ENCODE data around the gene AGAP1. TPM values are rescaled to one million over a fixed set of nuclear protein-coding genes. Genes with fewer than 3 reads are reported as not detected.

AGAP1 gene
- total RNA-seq, 1 donor = 18.5 TPM

DNA sequence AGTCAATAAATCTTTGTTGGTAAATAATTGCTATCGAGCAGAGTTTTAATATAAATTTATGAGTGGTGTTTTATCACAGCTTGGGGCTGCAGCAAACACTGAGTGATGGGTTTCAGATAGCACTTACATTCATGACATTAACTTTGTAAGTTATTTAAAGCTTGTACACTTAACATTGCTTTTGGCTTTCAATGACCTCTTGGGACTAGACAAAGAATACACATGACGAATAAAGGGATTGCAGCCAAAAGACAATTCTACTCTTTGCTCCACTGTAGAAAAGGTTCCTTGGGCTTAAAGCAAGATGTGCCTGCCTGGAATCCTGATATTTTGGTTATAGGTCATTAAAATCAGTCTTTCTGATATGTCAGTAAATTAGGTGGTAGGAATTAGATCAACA, 374.8 kb downstream of the AGAP1 start:
- no peak overlapping the region for H3K27ac ChIP-seq (ENCODE audit: low read depth, low read length)
- H3K4me3 ChIP-seq (ENCODE audit: insufficient read depth, low read length) = no peak overlapping the region
- peaks cover 11% of the 10 kb centered on the region for H4K20me1 ChIP-seq (ENCODE audit: insufficient read depth, low read length)
- peaks cover 9% of the 10 kb centered on the region for H3K9me3 ChIP-seq (ENCODE audit: low read depth, low read length)
- TF ChIP-seq, protein P1, sequence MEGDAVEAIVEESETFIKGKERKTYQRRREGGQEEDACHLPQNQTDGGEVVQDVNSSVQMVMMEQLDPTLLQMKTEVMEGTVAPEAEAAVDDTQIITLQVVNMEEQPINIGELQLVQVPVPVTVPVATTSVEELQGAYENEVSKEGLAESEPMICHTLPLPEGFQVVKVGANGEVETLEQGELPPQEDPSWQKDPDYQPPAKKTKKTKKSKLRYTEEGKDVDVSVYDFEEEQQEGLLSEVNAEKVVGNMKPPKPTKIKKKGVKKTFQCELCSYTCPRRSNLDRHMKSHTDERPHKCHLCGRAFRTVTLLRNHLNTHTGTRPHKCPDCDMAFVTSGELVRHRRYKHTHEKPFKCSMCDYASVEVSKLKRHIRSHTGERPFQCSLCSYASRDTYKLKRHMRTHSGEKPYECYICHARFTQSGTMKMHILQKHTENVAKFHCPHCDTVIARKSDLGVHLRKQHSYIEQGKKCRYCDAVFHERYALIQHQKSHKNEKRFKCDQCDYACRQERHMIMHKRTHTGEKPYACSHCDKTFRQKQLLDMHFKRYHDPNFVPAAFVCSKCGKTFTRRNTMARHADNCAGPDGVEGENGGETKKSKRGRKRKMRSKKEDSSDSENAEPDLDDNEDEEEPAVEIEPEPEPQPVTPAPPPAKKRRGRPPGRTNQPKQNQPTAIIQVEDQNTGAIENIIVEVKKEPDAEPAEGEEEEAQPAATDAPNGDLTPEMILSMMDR (IDR thresholded peaks at IDR 0.05; ENCODE audit: extremely low read depth, low read depth, low read length) = no peak
- H3K36me3 ChIP-seq (ENCODE audit: insufficient read depth, low read length) = no peaks in the 10 kb centered on the region
- no peak for DNase-seq (ENCODE audit: insufficient read length, low spot score, missing footprints)
- no peak overlapping the region for H3K4me2 ChIP-seq (ENCODE audit: insufficient read depth, low read length)
- H3K27me3 ChIP-seq (ENCODE audit: insufficient read depth, low read length) = no peaks in the 10 kb centered on the region
- no peak overlapping the region for H2AFZ ChIP-seq (ENCODE audit: low read length)
- no peaks in the 10 kb centered on the region for H3K4me1 ChIP-seq (ENCODE audit: insufficient read depth, low read length)
- no peaks in the 10 kb centered on the region for H3K79me2 ChIP-seq (ENCODE audit: insufficient read depth, low read length)

DNA sequence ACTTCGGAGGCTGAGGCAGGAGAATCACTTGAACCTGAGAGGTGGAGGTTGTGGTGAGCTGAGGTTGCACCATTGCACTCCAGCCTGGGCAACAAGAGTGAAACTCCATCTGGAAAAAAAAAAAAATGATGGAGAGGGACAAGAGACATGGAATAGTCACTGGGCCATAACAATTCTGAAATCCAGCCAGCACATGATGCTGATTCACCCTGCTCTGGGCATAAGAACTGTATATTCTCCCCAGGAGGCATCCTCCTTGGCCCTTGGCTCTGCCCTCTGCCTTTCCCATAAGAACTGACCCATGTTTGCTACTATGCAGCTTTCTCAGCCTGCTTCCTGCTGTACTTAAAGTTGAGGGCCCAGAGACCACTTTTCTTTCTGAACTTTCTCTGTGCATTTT, 376.7 kb downstream of the AGAP1 start:
- DNase-seq (ENCODE audit: insufficient read length, low spot score, missing footprints) = no peak
- Histone ChIP-seq H3K79me2 (ENCODE audit: insufficient read depth, low read length) (no peaks in the 10 kb centered on the region), H3K36me3 (ENCODE audit: insufficient read depth, low read length) (no peaks in the 10 kb centered on the region), H3K4me3 (ENCODE audit: insufficient read depth, low read length) (no peak overlapping the region), H3K4me1 (ENCODE audit: insufficient read depth, low read length) (no peaks in the 10 kb centered on the region), H3K4me2 (ENCODE audit: insufficient read depth, low read length) (no peak overlapping the region), H2AFZ (ENCODE audit: low read length) (no peak overlapping the region), H3K27ac (ENCODE audit: low read depth, low read length) (no peak overlapping the region), H3K9me3 (ENCODE audit: low read depth, low read length) (peaks cover 9% of the 10 kb centered on the region), H4K20me1 (ENCODE audit: insufficient read depth, low read length) (peaks cover 9% of the 10 kb centered on the region), H3K27me3 (ENCODE audit: insufficient read depth, low read length) (no peaks in the 10 kb centered on the region)
- TF ChIP-seq, protein P1 (IDR thresholded peaks at IDR 0.05; ENCODE audit: extremely low read depth, low read depth, low read length) = no peak

DNA sequence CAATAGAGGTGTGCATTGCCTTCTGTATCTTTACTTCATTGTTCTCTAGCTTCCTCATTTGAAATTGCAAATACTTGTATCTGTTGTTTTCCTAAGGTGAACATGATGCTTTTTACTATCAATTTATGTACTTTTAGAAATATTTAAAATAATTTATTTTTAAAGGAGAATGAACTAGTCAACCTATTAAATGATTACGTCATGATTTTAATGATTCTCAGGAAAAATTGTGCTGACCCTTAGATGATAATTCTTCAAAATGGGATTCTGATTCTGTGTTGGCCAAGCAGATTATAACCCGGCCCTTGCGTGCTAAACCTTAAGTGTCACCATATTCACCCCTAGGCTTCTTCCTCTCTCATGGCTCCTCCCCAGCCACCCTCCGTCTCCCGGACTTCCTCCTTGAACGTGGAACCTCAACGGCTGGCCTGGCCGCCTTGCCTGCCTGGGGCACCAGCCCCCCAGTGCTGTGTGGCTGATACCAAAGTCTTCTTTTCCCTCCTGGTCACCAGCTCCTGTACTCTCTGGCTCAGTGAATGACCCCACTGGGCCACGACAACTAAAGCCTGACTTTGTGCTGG, 382.3 kb downstream of the AGAP1 start:
- no peak for DNase-seq (ENCODE audit: insufficient read length, low spot score, missing footprints)
- Histone ChIP-seq H3K4me2 (ENCODE audit: insufficient read depth, low read length) (no peak overlapping the region), H3K27ac (ENCODE audit: low read depth, low read length) (no peak overlapping the region), H3K36me3 (ENCODE audit: insufficient read depth, low read length) (no peaks in the 10 kb centered on the region), H3K4me1 (ENCODE audit: insufficient read depth, low read length) (no peaks in the 10 kb centered on the region), H3K27me3 (ENCODE audit: insufficient read depth, low read length) (no peaks in the 10 kb centered on the region), H3K79me2 (ENCODE audit: insufficient read depth, low read length) (no peaks in the 10 kb centered on the region), H3K9me3 (ENCODE audit: low read depth, low read length) (no peaks in the 10 kb centered on the region), H2AFZ (ENCODE audit: low read length) (no peak overlapping the region), H3K4me3 (ENCODE audit: insufficient read depth, low read length) (no peak overlapping the region), H4K20me1 (ENCODE audit: insufficient read depth, low read length) (peaks cover 9% of the 10 kb centered on the region)
- TF ChIP-seq, protein P1 (IDR thresholded peaks at IDR 0.05; ENCODE audit: extremely low read depth, low read depth, low read length) = no peak

DNA sequence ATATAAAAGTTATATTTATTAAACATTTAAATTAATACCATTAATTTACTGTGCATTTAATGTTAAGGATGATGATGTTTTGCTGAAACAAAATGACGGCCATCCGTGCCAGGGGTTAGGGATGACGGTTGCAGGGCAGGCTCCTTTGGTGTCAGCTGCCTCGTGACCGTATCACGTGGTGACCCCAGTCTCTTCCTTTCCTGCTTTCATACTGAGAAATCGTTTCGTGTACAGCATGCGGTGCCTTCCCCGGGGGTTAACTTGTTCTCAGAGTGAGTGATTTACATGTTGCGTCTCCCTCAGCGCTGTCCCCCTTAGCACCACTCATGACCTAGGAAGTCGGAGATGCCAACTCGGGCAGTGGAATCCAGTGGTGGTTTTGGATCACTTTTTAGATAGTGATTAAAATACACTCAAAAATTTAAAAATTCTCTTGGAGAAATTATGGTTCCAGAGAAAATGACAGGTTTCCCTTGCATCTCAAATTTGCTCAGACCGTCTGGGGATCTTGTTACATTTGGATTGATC, 383.5 kb downstream of the AGAP1 start:
- Histone ChIP-seq H3K9me3 (ENCODE audit: low read depth, low read length) (no peaks in the 10 kb centered on the region), H3K27ac (ENCODE audit: low read depth, low read length) (no peak overlapping the region), H3K27me3 (ENCODE audit: insufficient read depth, low read length) (no peaks in the 10 kb centered on the region), H3K4me2 (ENCODE audit: insufficient read depth, low read length) (no peak overlapping the region), H3K79me2 (ENCODE audit: insufficient read depth, low read length) (no peaks in the 10 kb centered on the region), H3K4me1 (ENCODE audit: insufficient read depth, low read length) (no peaks in the 10 kb centered on the region), H3K4me3 (ENCODE audit: insufficient read depth, low read length) (no peak overlapping the region), H2AFZ (ENCODE audit: low read length) (no peak overlapping the region), H3K36me3 (ENCODE audit: insufficient read depth, low read length) (no peaks in the 10 kb centered on the region), H4K20me1 (ENCODE audit: insufficient read depth, low read length) (peaks cover 5% of the 10 kb centered on the region)
- DNase-seq (ENCODE audit: insufficient read length, low spot score, missing footprints) = peak; percentile 79
- TF ChIP-seq, protein P1 (IDR thresholded peaks at IDR 0.05; ENCODE audit: extremely low read depth, low read depth, low read length) = no peak
